Lung microvascular endothelial cell (primary cell): ENCODE measurements around the gene COL24A1. TPM values are rescaled to one million over a fixed set of nuclear protein-coding genes. Genes with fewer than 3 reads are reported as not detected.

Source experiments
- DNase-seq, 2 donors: peaks; one replicate each; pipeline versions ENCODE4 v3.0.0 to v3.0.0-alpha.2; 2010; ENCODE audit warnings: low read depth in 2 of 2
- total RNA-seq: library from RNA; depleted of rRNA; stranded (reverse); fragments of >200 nt; gene quantifications from 2 replicates; pipeline ENCODE4 v1.2.1, GENCODE V29; 2014

COL24A1 gene
- total RNA-seq, 1 donor from 2014 or later, result not detected

- DNase-seq, result peak; percentile 75 to 76
Measured at GRCh38 chr1:85692730-85693314, 463.8 kb downstream of the COL24A1 start.

GRCh38 chr1:85689775-85690404 lies 466.7 kb downstream of the COL24A1 start:
- DNase-seq, result no peak

GRCh38 chr1:85683292-85684025 lies 473.1 kb downstream of the COL24A1 start:
- DNase-seq, result no peak

GRCh38 chr1:85681087-85681486 lies 475.5 kb downstream of the COL24A1 start:
- DNase-seq, result peak; percentile 48 to 91

Other genes with a start within 250 kb of the COL24A1 start
- 22.9 and 36.5 TPM in 2 replicates for gene ODF2L, start 239.6 kb upstream of the COL24A1 start, total RNA-seq